ENCODE data around the gene STPG2.

GRCh38 chr4:98026362-98026761 is 116.9 kb downstream of the STPG2 start:
- no peak for TF ChIP-seq POLR2AphosphoS5 (IDR thresholded peaks at IDR 0.05; ENCODE audit: low read depth, low read length)
- no peak for TF ChIP-seq CBX5 (IDR thresholded peaks at IDR 0.05; ENCODE audit: low read depth, low read length)
- TF ChIP-seq CTCF (IDR thresholded peaks at IDR 0.05; ENCODE audit: control extremely low read depth in 1 of 3, insufficient read depth in 1 of 3, low read depth in 1 of 3, low read length in 3 of 3), result no peak
- no peak for TF ChIP-seq NANOG (IDR thresholded peaks at IDR 0.05; ENCODE audit: insufficient read depth, low read depth, low read length, poor library complexity, severe bottlenecking)

Data from H1 (cell line).